Ishikawa (cell line): ENCODE data around the gene APBA3.

ENCODE experiments used
- CEBPB ChIP-seq: IDR thresholded peaks from 2 replicates; pipeline ENCODE4 v1.6.1; 2012
- CREB1 ChIP-seq: IDR thresholded peaks from 2 replicates; pipeline ENCODE4 v1.6.1; 2012; ENCODE audit warnings: low read depth
- EGR1 ChIP-seq: IDR thresholded peaks from 2 replicates; pipeline ENCODE4 v1.6.1; 2012
- EP300 ChIP-seq: IDR thresholded peaks from 2 replicates; pipeline ENCODE4 v1.6.1; 2012; ENCODE audit warnings: borderline replicate concordance
- FOXM1 ChIP-seq: IDR thresholded peaks from 2 replicates; pipeline ENCODE4 v1.6.1; 2012; ENCODE audit warnings: low read depth, borderline replicate concordance
- MAX ChIP-seq: IDR thresholded peaks from 2 replicates; pipeline ENCODE4 v1.6.1; 2012
- NFIC ChIP-seq: IDR thresholded peaks from 2 replicates; pipeline ENCODE4 v1.6.1; 2012
- RAD21 ChIP-seq: IDR thresholded peaks from 2 replicates; pipeline ENCODE4 v1.6.1; 2012; ENCODE audit warnings: low read depth
- REST ChIP-seq: IDR thresholded peaks from 2 replicates; pipeline ENCODE4 v1.6.1; 2012; ENCODE audit warnings: low read depth, mild to moderate bottlenecking
- TAF1 ChIP-seq: IDR thresholded peaks from 2 replicates; pipeline ENCODE4 v1.6.1; 2012; ENCODE audit warnings: low read depth, mild to moderate bottlenecking
- TCF12 ChIP-seq: IDR thresholded peaks from 2 replicates; pipeline ENCODE4 v1.6.1; 2012; ENCODE audit warnings: low read depth
- TEAD4 ChIP-seq: IDR thresholded peaks from 2 replicates; pipeline ENCODE4 v1.6.1; 2012
- USF1 ChIP-seq: IDR thresholded peaks from 2 replicates; pipeline ENCODE4 v1.6.1; 2012
- YY1 ChIP-seq: IDR thresholded peaks from 2 replicates; pipeline ENCODE4 v1.6.1; 2012; ENCODE audit warnings: low read depth
- ZBTB7A ChIP-seq: IDR thresholded peaks from 2 replicates; pipeline ENCODE4 v1.6.1; 2012; ENCODE audit warnings: low read depth

The APBA3 gene

DNA sequence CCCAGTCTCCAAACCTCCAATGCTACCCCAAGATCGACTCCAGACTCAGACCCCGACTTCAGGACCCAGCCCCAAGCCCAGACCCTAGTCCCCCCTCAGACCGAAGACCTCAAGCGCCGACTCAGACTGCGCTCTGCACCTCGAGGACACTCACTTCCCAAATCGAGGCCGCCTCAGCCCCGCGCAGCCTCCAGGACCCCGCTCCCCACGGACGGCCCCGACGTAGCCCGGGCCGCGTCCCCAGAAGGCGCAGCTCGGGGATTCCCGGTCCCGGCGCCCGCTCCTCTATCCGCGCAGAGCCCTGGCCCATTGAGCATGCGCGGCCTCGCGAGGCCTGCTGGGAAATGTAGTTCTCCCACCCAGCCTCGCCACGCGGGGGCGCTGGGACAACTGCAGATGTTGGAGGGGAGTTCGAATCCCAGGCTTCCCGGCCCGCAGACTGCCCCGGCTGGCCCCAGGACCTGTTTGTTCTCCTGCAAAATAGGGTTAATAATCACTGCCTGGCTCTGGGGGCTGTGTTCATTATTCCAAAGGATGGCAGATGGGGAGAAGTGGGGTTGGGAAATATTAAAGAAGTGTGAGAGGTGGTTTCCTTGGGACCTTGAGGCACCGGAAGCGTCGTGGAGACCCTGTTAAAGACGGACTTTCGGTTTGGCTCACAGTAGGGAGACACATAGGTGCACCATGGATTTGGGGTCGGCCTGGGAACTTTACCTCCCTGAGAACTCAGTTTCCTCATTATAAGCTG is at the start of gene APBA3:
Gene APBA3 (minus strand): TSS at position 311 of the 748 bp plus-strand sequence. CDS start 1,428 bp downstream, outside the sequence.
- TF ChIP-seq NFIC, result no peak
- TF ChIP-seq TEAD4, result no peak
- TF ChIP-seq EGR1, result peak; percentile 57; the same call in 1 of the 2 replicates
- TF ChIP-seq RAD21, result peak; percentile 38; the same call in 1 of the 2 replicates
- TF ChIP-seq TCF12, result peak; percentile 43; the same call in 1 of the 2 replicates
- TF ChIP-seq FOXM1, result no peak
- peak; percentile 66; the same call in 1 of the 2 replicates for TF ChIP-seq MAX
- no peak for TF ChIP-seq CEBPB
- TF ChIP-seq YY1, result peak; percentile 55; the same call in 1 of the 2 replicates
- no peak for TF ChIP-seq USF1
- peak; percentile 73; the same call in 1 of the 2 replicates for TF ChIP-seq ZBTB7A
- no peak for TF ChIP-seq REST
- TF ChIP-seq EP300, result no peak
- no peak for TF ChIP-seq CREB1
- peak; percentile 73 for TF ChIP-seq TAF1

DNA sequence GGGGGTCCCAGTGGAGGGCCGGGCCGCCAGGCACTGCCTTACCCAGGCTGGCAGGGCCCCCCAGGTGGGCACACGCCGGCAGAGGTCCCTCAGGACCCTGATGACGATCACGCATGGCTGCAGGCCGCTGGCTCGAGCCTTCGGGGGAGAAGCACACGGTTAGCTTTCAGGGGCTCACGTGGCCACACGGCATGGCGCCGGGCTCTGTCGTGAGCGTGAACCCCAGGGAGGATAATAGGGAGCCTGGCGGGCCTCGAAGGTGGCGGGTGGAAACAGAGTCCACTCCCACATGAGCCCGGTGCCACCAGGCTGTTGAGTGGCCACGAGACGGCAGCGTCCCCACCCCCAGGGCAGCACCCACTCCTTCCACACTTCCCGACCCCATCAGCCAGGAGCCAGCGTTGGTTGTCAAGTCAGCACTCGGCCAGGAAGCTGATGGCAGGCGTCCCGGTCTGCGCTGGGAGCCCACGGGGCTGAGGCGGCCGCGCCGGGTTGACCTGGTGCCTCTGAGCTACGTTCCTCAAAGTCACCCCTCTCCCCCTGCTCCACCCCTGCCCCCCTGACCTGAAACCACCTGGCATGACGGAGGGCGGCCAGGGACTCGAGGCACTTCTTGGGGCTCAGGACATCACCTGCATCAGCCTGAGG is 49.3 kb upstream of the APBA3 start:
- TF ChIP-seq FOXM1, result no peak
- TF ChIP-seq EGR1, result no peak
- no peak for TF ChIP-seq EP300
- TF ChIP-seq USF1, result peak; percentile 42; the same call in 1 of the 2 replicates

GRCh38 chr19:3809881-3810707 is 48.6 kb upstream of the APBA3 start:
- TF ChIP-seq TAF1, result no peak
- no peak for TF ChIP-seq EP300
- no peak for TF ChIP-seq ZBTB7A
- TF ChIP-seq REST, result no peak
- TF ChIP-seq RAD21, result no peak
- TF ChIP-seq CREB1, result no peak
- no peak for TF ChIP-seq MAX
- TF ChIP-seq NFIC, result no peak
- TF ChIP-seq CEBPB, result no peak
- TF ChIP-seq EGR1, result no peak

GRCh38 chr19:3808420-3809143 is 47.1 kb upstream of the APBA3 start:
- TF ChIP-seq CEBPB, result no peak
- TF ChIP-seq CREB1, result no peak
- TF ChIP-seq TAF1, result no peak
